Amniotic epithelial cell (primary cell): ENCODE data around the gene KLC3.
A peak's percentile ranks its signal among the peaks of the same experiment; 100 is the strongest.

Experiments
- DNase-seq: peaks from one replicate; pipeline ENCODE4 v3.0.0-alpha.2; 2010; ENCODE audit warnings: low read depth

The KLC3 gene

GRCh38 chr19:45349126-45349415 lies 8.5 kb downstream of the KLC3 start:
- no peak for DNase-seq

GRCh38 chr19:45349430-45349941 lies 8.9 kb downstream of the KLC3 start:
- DNase-seq = no peak

GRCh38 chr19:45350477-45351058 lies 10.0 kb downstream of the KLC3 start:
- DNase-seq = no peak

- no peak for DNase-seq
Measured at GRCh38 chr19:45351401-45351952, 10.9 kb downstream of the KLC3 start.

- no peak for DNase-seq
Measured at GRCh38 chr19:45352062-45352461, 11.5 kb downstream of the KLC3 start.

GRCh38 chr19:45352471-45352870 lies 11.9 kb downstream of the KLC3 start:
- DNase-seq = no peak

GRCh38 chr19:45352914-45353796 lies 12.6 kb downstream of the KLC3 start:
- DNase-seq = no peak

- no peak for DNase-seq
Measured at GRCh38 chr19:45354241-45354842, 13.8 kb downstream of the KLC3 start.

- no peak for DNase-seq
Measured at GRCh38 chr19:45355402-45355801, 14.9 kb downstream of the KLC3 start.

- no peak for DNase-seq
Measured at GRCh38 chr19:45355910-45356309, 15.4 kb downstream of the KLC3 start.

GRCh38 chr19:45356760-45357444 lies 16.4 kb downstream of the KLC3 start:
- no peak for DNase-seq

- DNase-seq = no peak
Measured at GRCh38 chr19:45357445-45357783, 16.9 kb downstream of the KLC3 start.

GRCh38 chr19:45358213-45358792 lies 17.8 kb downstream of the KLC3 start:
- no peak for DNase-seq

- no peak for DNase-seq
Measured at GRCh38 chr19:45361608-45362007, 21.1 kb downstream of the KLC3 start.

GRCh38 chr19:45362291-45362690 lies 21.7 kb downstream of the KLC3 start:
- DNase-seq = no peak

GRCh38 chr19:45363861-45364459 lies 23.4 kb downstream of the KLC3 start:
- no peak for DNase-seq

GRCh38 chr19:45364696-45365095 lies 24.1 kb downstream of the KLC3 start:
- DNase-seq = no peak

GRCh38 chr19:45368127-45368526 lies 27.6 kb downstream of the KLC3 start:
- DNase-seq = no peak

GRCh38 chr19:45368737-45369340 lies 28.3 kb downstream of the KLC3 start:
- DNase-seq = no peak

GRCh38 chr19:45370410-45371204 lies 30.1 kb downstream of the KLC3 start, which contains the start of gene ERCC2:
Gene ERCC2 (minus strand): TSS chr19:45370573. CDS start chr19:45370540, 33 bp downstream.
- peak; percentile 98 for DNase-seq
